HEK293 (cell line): Measurements from ENCODE around the gene RILPL1.
A peak's percentile ranks its signal among the peaks of the same experiment; 100 is the strongest.
"Not testable (repeated sequence)": the region's sequence is repeated elsewhere in the genome, so short reads cannot be mapped to it uniquely, and the experiment has no call there.

Experiments
- CTCF ChIA-PET: fragments of 350-600 bp; formaldehyde crosslinking; extraction: SDS; loops from one replicate; lab custom pipeline; 2021; ENCODE audit warnings: antibody characterized with exemption; lab: Yijun Ruan, JAX
- POLR2A ChIA-PET: fragments of 300-600 bp; formaldehyde crosslinking; extraction: SDS; loops from one replicate; lab custom pipeline; 2020; ENCODE audit warnings: antibody characterized with exemption, inconsistent platforms; lab: Yijun Ruan, JAX
- H3K27ac ChIP-seq: fragments of 200-500 bp; sonication (Bioruptor generic); 2 replicates; pipeline ENCODE4 v1.5.1; 2014; ENCODE audit warnings: low read depth, low read length, control low read depth, inconsistent platforms; ENCODE audit errors: extremely low read depth
- H3K36me3 ChIP-seq, 2 experiments: fragments of 200-500 bp in 1 of 2; sonication (Bioruptor generic) in 1 of 2; 1 replicate in 1 of 2; 2 replicates in 1 of 2; pipeline ENCODE4 v1.5.1; 2014 to 2017; ENCODE audit warnings: inconsistent platforms in 2 of 2, low read length in 2 of 2; ENCODE audit not compliant: control insufficient read depth in 2 of 2, insufficient read depth in 1 of 2
- H3K4me1 ChIP-seq: fragments of 200-500 bp; sonication (Bioruptor generic); 2 replicates; pipeline ENCODE4 v1.5.1; 2014; ENCODE audit warnings: mild to moderate bottlenecking, low read length, inconsistent platforms; ENCODE audit not compliant: control insufficient read depth, insufficient read depth
- H3K4me3 ChIP-seq: 2 replicates; pipeline ENCODE4 v1.5.1; 2011; ENCODE audit warnings: low read depth, mild to moderate bottlenecking, control low read depth, low read length, moderate library complexity
- H3K9me3 ChIP-seq: fragments of 200-500 bp; sonication (Bioruptor generic); 2 replicates; pipeline ENCODE4 v1.5.1; 2014; ENCODE audit warnings: low read depth, low read length, inconsistent platforms; ENCODE audit not compliant: control insufficient read depth, insufficient read depth
- GFI1B ChIP-seq: fragments of 450-650 bp; formaldehyde crosslinking; IDR thresholded peaks from 2 replicates; pipeline ENCODE4 v1.5.1; 2016; ENCODE audit warnings: missing biosample characterization, missing genetic modification characterization
- GLIS2 ChIP-seq: fragments of 450-650 bp; formaldehyde crosslinking; IDR thresholded peaks from 2 replicates; pipeline ENCODE4 v1.5.1; 2016; ENCODE audit warnings: missing biosample characterization, missing genetic modification characterization
- KLF10 ChIP-seq: fragments of 450-650 bp; IDR thresholded peaks from 2 replicates; pipeline ENCODE4 v1.5.1; 2018; ENCODE audit warnings: missing biosample characterization, mild to moderate bottlenecking, missing genetic modification characterization
- KLF8 ChIP-seq: fragments of 450-650 bp; formaldehyde crosslinking; IDR thresholded peaks from 2 replicates; pipeline ENCODE4 v1.5.1; 2016; ENCODE audit warnings: missing biosample characterization, missing genetic modification characterization
- ZIC2 ChIP-seq: fragments of 450-650 bp; formaldehyde crosslinking; IDR thresholded peaks from 2 replicates; pipeline ENCODE4 v1.5.1; 2016; ENCODE audit warnings: missing biosample characterization, missing genetic modification characterization
- ZNF121 ChIP-seq: fragments of 450-650 bp; formaldehyde crosslinking; IDR thresholded peaks from 2 replicates; pipeline ENCODE4 v1.5.1; 2016; ENCODE audit warnings: missing biosample characterization, missing genetic modification characterization
- ZNF23 ChIP-seq: fragments of 450-650 bp; formaldehyde crosslinking; IDR thresholded peaks from 2 replicates; pipeline ENCODE4 v1.5.1; 2016; ENCODE audit warnings: missing biosample characterization, missing genetic modification characterization, borderline replicate concordance
- ZNF302 ChIP-seq: fragments of 450-650 bp; formaldehyde crosslinking; IDR thresholded peaks from 2 replicates; pipeline ENCODE4 v1.5.1; 2016; ENCODE audit warnings: missing biosample characterization, missing genetic modification characterization, low read depth
- ZNF335 ChIP-seq: fragments of 450-650 bp; formaldehyde crosslinking; conservative IDR thresholded peaks from 2 replicates; pipeline ENCODE4 v1.5.1; 2016; ENCODE audit warnings: missing biosample characterization, missing genetic modification characterization
- ZNF391 ChIP-seq: fragments of 450-650 bp; formaldehyde crosslinking; IDR thresholded peaks from 2 replicates; pipeline ENCODE4 v1.5.1; 2016; ENCODE audit warnings: low read depth, missing biosample characterization, missing genetic modification characterization, borderline replicate concordance
- ZNF394 ChIP-seq: fragments of 450-650 bp; formaldehyde crosslinking; IDR thresholded peaks from 2 replicates; pipeline ENCODE4 v1.5.1; 2016; ENCODE audit warnings: missing biosample characterization, missing genetic modification characterization, mild to moderate bottlenecking, moderate library complexity, borderline replicate concordance
- ZNF544 ChIP-seq: fragments of 450-650 bp; formaldehyde crosslinking; IDR thresholded peaks from 2 replicates; pipeline ENCODE4 v1.5.0; 2017; ENCODE audit warnings: missing biosample characterization, missing genetic modification characterization
- ZNF664 ChIP-seq: fragments of 450-650 bp; formaldehyde crosslinking; IDR thresholded peaks from 2 replicates; pipeline ENCODE4 v1.5.1; 2016; ENCODE audit warnings: missing biosample characterization, missing genetic modification characterization
- ZNF785 ChIP-seq: fragments of 450-650 bp; formaldehyde crosslinking; IDR thresholded peaks from 2 replicates; pipeline ENCODE4 v1.5.1; 2016; ENCODE audit warnings: missing biosample characterization, missing genetic modification characterization
- ZSCAN30 ChIP-seq: fragments of 450-650 bp; IDR thresholded peaks from 2 replicates; pipeline ENCODE4 v1.5.1; 2018; ENCODE audit warnings: missing biosample characterization, mild to moderate bottlenecking, missing genetic modification characterization, moderate library complexity
- TF ChIP-seq, protein P1 (sequence below): IDR thresholded peaks from 2 replicates; pipeline ENCODE4 v1.6.1; 2011; ENCODE audit warnings: mild to moderate bottlenecking, low read depth, low read length, borderline replicate concordance
- TF ChIP-seq, protein P2 (sequence below): fragments of 450-650 bp; formaldehyde crosslinking; IDR thresholded peaks from 2 replicates; pipeline ENCODE4 v1.5.1; 2017; ENCODE audit warnings: missing biosample characterization, missing genetic modification characterization
- TF ChIP-seq, protein P3 (sequence below): fragments of 450-650 bp; formaldehyde crosslinking; IDR thresholded peaks from 2 replicates; pipeline ENCODE4 v1.5.1; 2016; ENCODE audit warnings: missing biosample characterization, missing genetic modification characterization
- TF ChIP-seq, protein P4 (sequence below): fragments of 450-650 bp; formaldehyde crosslinking; IDR thresholded peaks from 2 replicates; pipeline ENCODE4 v1.5.1; 2016; ENCODE audit warnings: missing biosample characterization, missing genetic modification characterization, borderline replicate concordance

Gene RILPL1

DNA sequence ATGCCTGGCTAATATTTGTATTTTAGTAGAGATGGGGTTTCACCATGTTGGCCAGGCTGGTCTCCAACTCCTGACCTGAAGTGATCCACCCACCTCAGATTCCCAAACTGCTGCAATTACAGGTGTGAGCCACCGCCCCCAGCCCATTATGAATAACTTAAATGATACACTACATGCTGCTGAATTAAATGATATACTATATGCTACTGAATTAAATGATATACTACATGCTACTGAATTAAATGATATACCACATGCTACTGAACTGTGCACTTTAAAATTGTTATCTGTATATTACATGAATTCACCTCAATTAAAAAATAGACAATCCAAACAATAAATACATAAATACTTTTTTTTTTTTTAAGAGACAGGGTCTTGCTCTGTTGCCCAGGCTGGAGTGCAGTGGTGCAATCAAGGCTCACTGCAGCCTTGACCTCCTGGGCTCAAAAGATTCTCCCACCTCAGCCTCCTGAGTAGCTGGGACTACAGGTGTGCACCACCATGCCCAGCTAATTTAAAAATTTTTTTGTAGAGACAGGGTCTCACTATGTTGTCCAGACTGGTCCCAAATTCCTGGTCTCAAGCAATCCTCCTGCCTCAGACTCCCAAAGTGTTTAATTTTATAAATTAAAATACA, 18.8 kb downstream of the RILPL1 start:
- H3K4me1 ChIP-seq, H3K9me3 ChIP-seq, POLR2A ChIA-PET, H3K27ac ChIP-seq, H3K4me3 ChIP-seq: not testable (repeated sequence)
- TF ChIP-seq ZNF664 (tag by site-specific recombination) = peak; percentile 99
- TF ChIP-seq ZNF121 (tag by site-specific recombination) = peak; percentile 97
- H3K36me3 ChIP-seq = peaks cover 49 to 73% of the 10 kb centered on the region in 2 experiments
- CTCF ChIA-PET = interaction anchor here (0.5 to 1.0 kb wide), 2 partner anchors 69 to 91 kb away, joined by 3 read pairs; no protein-coding TSS in a partner anchor

DNA sequence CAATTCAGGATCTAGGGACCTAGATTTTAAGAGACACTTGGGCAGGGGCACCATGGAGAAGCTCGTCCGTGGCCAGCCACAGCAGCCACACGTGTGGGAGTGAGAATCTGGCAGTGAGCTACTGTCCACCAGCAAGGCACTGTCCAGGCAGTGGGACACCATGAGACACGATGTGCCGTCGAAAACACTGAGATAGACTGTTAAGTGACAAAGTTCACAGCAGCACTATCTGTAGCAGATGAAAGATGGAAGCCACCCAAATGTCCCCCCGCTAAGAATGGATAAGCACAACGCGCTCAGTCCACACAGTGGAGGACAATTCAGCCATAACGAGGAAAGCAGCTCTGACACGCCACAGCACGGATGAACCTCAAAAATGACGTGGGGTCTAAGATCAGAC, 19.7 kb downstream of the RILPL1 start:
- POLR2A ChIA-PET = no interaction called here

DNA sequence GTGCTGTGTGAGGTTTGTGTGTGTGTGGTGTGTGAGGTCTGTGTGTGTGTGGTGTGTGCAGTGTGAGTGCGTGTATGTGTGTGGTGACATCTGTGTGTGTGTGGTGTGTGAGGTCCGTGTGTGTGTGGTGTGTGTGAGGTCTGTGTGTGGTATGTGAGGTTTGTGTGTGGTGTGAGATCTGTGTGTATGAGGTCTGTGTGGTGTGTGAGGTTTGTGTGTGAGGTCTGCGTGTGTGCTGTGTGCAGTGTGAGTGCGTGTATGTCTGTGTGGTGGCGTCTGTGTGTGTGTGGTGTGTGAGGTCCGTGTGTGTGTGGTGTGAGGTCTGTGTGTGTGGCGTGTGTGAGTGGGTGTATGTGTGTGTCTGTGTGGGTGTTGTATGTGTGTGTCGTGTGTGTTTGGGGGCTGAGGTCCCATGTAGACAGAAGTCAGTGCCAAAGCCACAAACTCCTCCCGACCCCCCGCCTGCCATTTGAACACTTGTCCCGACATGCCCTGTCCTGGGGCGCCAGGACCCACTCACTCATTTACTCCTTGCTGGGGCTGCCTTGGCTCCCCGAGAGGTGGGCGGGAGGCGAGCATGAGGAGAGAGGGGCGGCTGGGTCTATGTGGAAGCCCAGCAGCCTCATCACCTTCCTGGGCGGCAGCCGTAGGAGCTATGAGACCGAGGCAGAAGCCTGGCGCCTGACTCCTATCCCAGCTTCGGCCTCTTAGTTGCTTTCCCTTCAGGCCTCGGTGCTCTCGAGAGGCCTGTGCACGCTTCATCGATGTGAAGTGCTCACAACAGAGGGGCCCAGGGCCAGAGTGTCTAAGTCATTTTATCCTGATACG, 20.5 kb downstream of the RILPL1 start:
- H3K4me3 ChIP-seq = no peak overlapping the region
- H3K9me3 ChIP-seq = no peaks in the 10 kb centered on the region
- ChIA-PET CTCF (interaction anchor here (1.0 kb wide), 1 partner anchor 71 kb away, joined by 3 read pairs; no protein-coding TSS in a partner anchor), POLR2A (no interaction called here)
- H3K4me1 ChIP-seq = no peaks in the 10 kb centered on the region
- H3K36me3 ChIP-seq = peaks cover 34 to 66% of the 10 kb centered on the region in 2 experiments
- H3K27ac ChIP-seq = peak overlapping the region; percentile 38
- no peak for TF ChIP-seq ZNF302 (tag by site-specific recombination)
- no peak for TF ChIP-seq ZNF394
- TF ChIP-seq GFI1B (tag by site-specific recombination) = no peak
- TF ChIP-seq, protein P1, sequence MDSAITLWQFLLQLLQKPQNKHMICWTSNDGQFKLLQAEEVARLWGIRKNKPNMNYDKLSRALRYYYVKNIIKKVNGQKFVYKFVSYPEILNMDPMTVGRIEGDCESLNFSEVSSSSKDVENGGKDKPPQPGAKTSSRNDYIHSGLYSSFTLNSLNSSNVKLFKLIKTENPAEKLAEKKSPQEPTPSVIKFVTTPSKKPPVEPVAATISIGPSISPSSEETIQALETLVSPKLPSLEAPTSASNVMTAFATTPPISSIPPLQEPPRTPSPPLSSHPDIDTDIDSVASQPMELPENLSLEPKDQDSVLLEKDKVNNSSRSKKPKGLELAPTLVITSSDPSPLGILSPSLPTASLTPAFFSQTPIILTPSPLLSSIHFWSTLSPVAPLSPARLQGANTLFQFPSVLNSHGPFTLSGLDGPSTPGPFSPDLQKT = no peak
- TF ChIP-seq ZNF335 (tag by site-specific recombination) = no peak
- TF ChIP-seq KLF10 (tag by site-specific recombination) = no peak
- TF ChIP-seq, protein P2, sequence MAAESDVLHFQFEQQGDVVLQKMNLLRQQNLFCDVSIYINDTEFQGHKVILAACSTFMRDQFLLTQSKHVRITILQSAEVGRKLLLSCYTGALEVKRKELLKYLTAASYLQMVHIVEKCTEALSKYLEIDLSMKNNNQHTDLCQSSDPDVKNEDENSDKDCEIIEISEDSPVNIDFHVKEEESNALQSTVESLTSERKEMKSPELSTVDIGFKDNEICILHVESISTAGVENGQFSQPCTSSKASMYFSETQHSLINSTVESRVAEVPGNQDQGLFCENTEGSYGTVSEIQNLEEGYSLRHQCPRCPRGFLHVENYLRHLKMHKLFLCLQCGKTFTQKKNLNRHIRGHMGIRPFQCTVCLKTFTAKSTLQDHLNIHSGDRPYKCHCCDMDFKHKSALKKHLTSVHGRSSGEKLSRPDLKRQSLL (tag by site-specific recombination) = no peak
- TF ChIP-seq, protein P3, sequence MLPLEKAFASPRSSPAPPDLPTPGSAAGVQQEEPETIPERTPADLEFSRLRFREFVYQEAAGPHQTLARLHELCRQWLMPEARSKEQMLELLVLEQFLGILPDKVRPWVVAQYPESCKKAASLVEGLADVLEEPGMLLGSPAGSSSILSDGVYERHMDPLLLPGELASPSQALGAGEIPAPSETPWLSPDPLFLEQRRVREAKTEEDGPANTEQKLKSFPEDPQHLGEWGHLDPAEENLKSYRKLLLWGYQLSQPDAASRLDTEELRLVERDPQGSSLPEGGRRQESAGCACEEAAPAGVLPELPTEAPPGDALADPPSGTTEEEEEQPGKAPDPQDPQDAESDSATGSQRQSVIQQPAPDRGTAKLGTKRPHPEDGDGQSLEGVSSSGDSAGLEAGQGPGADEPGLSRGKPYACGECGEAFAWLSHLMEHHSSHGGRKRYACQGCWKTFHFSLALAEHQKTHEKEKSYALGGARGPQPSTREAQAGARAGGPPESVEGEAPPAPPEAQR (tag by site-specific recombination) = no peak
- no peak for TF ChIP-seq ZNF544 (tag by site-specific recombination)
- no peak for TF ChIP-seq ZSCAN30

More for the DNA sequence above, 19.7 kb downstream of the RILPL1 start:
- H3K36me3 ChIP-seq = peaks cover 42 to 69% of the 10 kb centered on the region in 2 experiments
- H3K4me3 ChIP-seq = no peak overlapping the region
- no peaks in the 10 kb centered on the region for H3K4me1 ChIP-seq
- peak overlapping the region; percentile 38 for H3K27ac ChIP-seq
- CTCF ChIA-PET = interaction anchor here (0.5 to 1.0 kb wide), 2 partner anchors 70 to 90 kb away, joined by 3 read pairs; no protein-coding TSS in a partner anchor
- TF ChIP-seq ZNF785 (tag by site-specific recombination) = no peak
- no peak for TF ChIP-seq GLIS2 (tag by site-specific recombination)
- TF ChIP-seq ZNF302 (tag by site-specific recombination) = no peak
- TF ChIP-seq, protein P4, sequence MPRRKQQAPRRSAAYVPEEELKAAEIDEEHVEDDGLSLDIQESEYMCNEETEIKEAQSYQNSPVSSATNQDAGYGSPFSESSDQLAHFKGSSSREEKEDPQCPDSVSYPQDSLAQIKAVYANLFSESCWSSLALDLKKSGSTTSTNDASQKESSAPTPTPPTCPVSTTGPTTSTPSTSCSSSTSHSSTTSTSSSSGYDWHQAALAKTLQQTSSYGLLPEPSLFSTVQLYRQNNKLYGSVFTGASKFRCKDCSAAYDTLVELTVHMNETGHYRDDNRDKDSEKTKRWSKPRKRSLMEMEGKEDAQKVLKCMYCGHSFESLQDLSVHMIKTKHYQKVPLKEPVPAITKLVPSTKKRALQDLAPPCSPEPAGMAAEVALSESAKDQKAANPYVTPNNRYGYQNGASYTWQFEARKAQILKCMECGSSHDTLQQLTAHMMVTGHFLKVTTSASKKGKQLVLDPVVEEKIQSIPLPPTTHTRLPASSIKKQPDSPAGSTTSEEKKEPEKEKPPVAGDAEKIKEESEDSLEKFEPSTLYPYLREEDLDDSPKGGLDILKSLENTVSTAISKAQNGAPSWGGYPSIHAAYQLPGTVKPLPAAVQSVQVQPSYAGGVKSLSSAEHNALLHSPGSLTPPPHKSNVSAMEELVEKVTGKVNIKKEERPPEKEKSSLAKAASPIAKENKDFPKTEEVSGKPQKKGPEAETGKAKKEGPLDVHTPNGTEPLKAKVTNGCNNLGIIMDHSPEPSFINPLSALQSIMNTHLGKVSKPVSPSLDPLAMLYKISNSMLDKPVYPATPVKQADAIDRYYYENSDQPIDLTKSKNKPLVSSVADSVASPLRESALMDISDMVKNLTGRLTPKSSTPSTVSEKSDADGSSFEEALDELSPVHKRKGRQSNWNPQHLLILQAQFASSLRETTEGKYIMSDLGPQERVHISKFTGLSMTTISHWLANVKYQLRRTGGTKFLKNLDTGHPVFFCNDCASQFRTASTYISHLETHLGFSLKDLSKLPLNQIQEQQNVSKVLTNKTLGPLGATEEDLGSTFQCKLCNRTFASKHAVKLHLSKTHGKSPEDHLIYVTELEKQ (tag by site-specific recombination) = no peak
- TF ChIP-seq ZIC2 (tag by site-specific recombination) = no peak
- TF ChIP-seq ZNF391 (tag by site-specific recombination) = no peak
- no peak for TF ChIP-seq KLF8 (tag by site-specific recombination)
- TF ChIP-seq ZNF23 (tag by site-specific recombination) = no peak
- TF ChIP-seq, protein P1 = no peak
- no peaks in the 10 kb centered on the region for H3K9me3 ChIP-seq
